Glutamatergic neuron (in vitro differentiated cells): ENCODE data around the gene MAPK7. TPM values are rescaled to one million over a fixed set of nuclear protein-coding genes. Genes with fewer than 3 reads are reported as not detected.
A peak's percentile ranks its signal among the peaks of the same experiment; 100 is the strongest.

Experiments used
- DNase-seq: peaks from one replicate; pipeline ENCODE4 v3.0.0; 2022
- H3K27ac Mint-ChIP-seq: one replicate; pipeline ENCODE4 v1.8.0; 2020; ENCODE audit warnings: mild to moderate bottlenecking, mixed read lengths, inconsistent platforms; ENCODE audit not compliant: unreplicated experiment
- H3K27me3 Mint-ChIP-seq: one replicate; pipeline ENCODE4 v1.8.0; 2020; ENCODE audit warnings: mild to moderate bottlenecking, moderate library complexity, mixed read lengths, inconsistent platforms; ENCODE audit not compliant: unreplicated experiment
- H3K36me3 Mint-ChIP-seq: one replicate; pipeline ENCODE4 v1.8.0; 2020; ENCODE audit warnings: mild to moderate bottlenecking, mixed read lengths, inconsistent platforms; ENCODE audit not compliant: unreplicated experiment
- H3K4me1 Mint-ChIP-seq: one replicate; pipeline ENCODE4 v1.8.0; 2020; ENCODE audit warnings: mild to moderate bottlenecking, low read depth, mixed read lengths, inconsistent platforms; ENCODE audit not compliant: unreplicated experiment
- H3K4me3 Mint-ChIP-seq: one replicate; pipeline ENCODE4 v1.8.0; 2020; ENCODE audit warnings: mild to moderate bottlenecking, mixed read lengths, inconsistent platforms; ENCODE audit not compliant: unreplicated experiment
- H3K9me3 Mint-ChIP-seq: one replicate; pipeline ENCODE4 v1.8.0; 2020; ENCODE audit warnings: mild to moderate bottlenecking, moderate library complexity, mixed read lengths, inconsistent platforms; ENCODE audit not compliant: unreplicated experiment
- total RNA-seq: library from RNA; stranded (reverse); fragmentation: NEBNext Ultra II Directional; extraction: Animal tissue kit (Norgen Biotek cat#: 25700); gene quantifications from one replicate; pipeline ENCODE4 v1.2.1, GENCODE V29; 2021; ENCODE audit not compliant: unreplicated experiment
- TF ChIP-seq, protein P1 (sequence below): fragments of 200-600 bp; sonication (generic); IDR thresholded peaks from one replicate; pipeline ENCODE4 v1.5.0; 2021; ENCODE audit not compliant: partially characterized antibody, unreplicated experiment

MAPK7 gene
- total RNA-seq, 1 donor from 2014 or later, result 70.6 TPM

DNA sequence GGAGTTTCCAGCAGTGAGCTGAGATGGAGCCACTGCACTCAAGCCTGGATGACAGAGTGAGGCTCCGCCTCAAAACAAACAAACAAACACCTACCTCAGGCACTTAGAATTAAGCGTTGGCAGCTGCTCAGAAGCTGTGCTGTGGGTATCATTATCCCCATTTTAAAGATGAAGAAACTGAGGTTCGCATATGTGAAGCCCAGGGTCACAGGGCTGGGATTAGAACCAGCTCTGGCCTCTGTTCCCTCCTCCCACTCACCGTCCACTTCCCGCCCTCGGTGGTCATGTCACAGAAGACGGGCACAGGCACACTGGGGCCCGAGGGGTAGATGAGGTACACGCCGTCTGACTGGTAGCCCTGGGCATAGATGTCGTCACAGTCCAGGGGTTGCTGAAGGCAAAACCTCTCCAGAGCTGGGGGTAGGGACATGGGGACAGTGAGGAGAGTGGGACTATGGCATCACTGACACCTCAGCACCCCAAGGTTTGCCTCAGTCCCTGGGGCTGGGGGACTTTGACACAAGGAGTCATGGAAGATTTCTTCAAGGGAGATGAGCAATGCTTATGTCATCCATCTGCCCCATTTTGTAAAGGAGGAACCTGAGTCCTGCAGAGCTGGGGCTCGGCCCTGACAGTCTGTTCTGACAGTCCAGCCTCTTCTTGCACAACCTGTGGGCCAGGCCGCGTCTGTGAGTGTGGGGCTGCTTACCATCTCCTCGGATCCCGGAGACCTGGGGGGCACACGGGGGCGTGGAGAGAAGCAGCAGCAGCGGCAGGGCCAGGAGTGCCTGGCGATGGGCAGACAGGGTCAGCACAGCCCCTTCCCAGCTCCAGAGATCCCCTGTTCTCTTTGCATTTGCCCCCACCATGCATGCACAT, 8.0 kb downstream of the MAPK7 start:
- TF ChIP-seq, protein P1, sequence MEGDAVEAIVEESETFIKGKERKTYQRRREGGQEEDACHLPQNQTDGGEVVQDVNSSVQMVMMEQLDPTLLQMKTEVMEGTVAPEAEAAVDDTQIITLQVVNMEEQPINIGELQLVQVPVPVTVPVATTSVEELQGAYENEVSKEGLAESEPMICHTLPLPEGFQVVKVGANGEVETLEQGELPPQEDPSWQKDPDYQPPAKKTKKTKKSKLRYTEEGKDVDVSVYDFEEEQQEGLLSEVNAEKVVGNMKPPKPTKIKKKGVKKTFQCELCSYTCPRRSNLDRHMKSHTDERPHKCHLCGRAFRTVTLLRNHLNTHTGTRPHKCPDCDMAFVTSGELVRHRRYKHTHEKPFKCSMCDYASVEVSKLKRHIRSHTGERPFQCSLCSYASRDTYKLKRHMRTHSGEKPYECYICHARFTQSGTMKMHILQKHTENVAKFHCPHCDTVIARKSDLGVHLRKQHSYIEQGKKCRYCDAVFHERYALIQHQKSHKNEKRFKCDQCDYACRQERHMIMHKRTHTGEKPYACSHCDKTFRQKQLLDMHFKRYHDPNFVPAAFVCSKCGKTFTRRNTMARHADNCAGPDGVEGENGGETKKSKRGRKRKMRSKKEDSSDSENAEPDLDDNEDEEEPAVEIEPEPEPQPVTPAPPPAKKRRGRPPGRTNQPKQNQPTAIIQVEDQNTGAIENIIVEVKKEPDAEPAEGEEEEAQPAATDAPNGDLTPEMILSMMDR, result no peak
- Mint-ChIP-seq H3K4me3 (peak overlapping the region; percentile 73), H3K9me3 (peaks cover 14% of the 10 kb centered on the region), H3K27me3 (peaks cover 12% of the 10 kb centered on the region), H3K4me1 (peaks cover 24% of the 10 kb centered on the region), H3K27ac (peak overlapping the region; percentile 88), H3K36me3 (no peaks in the 10 kb centered on the region)
- peak; percentile 44 for DNase-seq

DNA sequence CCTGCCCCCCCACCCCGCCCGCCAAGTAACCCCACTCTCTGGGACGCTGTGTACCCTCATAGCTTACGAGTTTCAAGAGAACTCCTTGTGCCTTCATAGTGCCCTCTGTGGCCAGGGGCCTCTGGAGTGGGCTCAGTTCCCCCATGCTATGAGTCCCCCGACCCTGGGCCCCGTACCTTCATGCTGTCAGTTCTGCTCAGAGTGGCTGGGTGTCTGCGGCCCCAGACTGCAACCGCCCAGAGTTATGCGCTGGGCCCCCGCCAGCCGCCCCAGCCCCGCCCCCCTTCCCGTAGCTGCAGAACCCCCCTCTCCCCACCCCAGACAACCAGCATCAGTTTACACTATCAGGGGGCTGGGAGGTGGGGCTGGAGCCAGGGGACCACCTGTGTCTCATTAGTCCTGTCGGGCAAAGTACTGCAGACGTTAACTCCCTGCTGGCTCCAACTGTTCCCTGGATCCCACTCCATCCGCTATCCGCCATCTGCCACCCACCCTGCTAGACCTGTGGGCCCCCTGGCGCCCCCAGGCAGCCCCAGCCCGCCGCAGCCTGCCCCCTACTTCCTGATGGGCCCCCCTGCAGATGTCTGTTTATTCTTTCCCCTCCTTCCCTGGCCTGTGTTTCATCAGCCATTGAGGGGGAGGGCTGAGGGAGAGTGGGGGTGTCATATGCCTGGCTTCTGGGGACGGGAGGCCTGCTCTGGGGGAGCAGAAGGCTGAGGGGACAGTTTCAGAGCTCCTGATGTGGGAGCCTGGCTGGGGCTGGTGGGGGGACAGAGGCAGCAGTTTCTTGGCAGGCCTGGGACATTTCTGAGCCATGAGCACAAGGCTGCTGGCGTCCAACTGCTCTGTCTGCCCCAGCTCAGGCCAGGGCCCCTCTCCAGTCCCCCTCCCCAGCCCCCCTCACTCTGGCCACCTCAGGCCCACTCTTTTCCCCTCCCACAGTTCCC, 8.9 kb downstream of the MAPK7 start, which contains the start of gene MFAP4:
TSS of gene MFAP4 (minus strand) at position 217 of the 947 bp plus-strand sequence. CDS start at position 182, 35 bp downstream.
- Mint-ChIP-seq H3K9me3 (peaks cover 14% of the 10 kb centered on the region), H3K27me3 (peaks cover 11% of the 10 kb centered on the region), H3K36me3 (no peaks in the 10 kb centered on the region), H3K4me1 (peaks cover 27% of the 10 kb centered on the region), H3K4me3 (peak within 1 kb of the TSS; percentile 78), H3K27ac (peak within 1 kb of the TSS; percentile 96)
- peak; percentile 74 for DNase-seq
- TF ChIP-seq, protein P1, result no peak

DNA sequence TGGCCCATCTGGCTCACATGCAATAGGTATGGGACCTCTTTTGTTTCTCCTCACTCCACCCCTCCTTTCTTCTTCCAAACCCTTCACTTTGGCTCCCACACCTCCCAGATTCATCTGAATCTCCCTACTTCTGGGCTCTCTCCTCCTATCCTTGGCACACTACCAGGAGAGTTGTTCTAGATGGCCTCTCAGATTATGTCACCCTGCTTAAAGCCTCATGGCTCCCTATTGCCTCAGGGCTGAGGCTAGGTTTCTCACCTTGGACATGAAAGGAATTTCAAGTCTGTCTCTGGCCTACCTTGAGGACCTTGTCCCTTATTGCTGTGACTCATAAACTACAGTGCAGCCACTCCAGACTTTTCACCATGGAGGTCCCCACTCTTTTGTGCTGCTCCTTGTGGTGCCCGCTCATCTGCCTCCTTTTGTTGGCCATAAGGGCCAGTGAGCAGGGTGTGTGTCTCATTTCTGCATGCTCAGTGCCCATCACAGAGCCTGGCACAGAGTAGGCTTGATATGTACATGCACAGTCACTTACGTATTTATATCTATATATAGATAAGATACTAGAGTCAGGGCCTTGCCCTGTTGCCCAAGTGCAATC, 9.7 kb downstream of the MAPK7 start:
- Mint-ChIP-seq H3K4me1 (peaks cover 27% of the 10 kb centered on the region), H3K4me3 (peak overlapping the region; percentile 78), H3K9me3 (peaks cover 14% of the 10 kb centered on the region), H3K36me3 (no peaks in the 10 kb centered on the region), H3K27me3 (peaks cover 11% of the 10 kb centered on the region), H3K27ac (peak overlapping the region; percentile 96)
- TF ChIP-seq, protein P1, result no peak
- no peak for DNase-seq

DNA sequence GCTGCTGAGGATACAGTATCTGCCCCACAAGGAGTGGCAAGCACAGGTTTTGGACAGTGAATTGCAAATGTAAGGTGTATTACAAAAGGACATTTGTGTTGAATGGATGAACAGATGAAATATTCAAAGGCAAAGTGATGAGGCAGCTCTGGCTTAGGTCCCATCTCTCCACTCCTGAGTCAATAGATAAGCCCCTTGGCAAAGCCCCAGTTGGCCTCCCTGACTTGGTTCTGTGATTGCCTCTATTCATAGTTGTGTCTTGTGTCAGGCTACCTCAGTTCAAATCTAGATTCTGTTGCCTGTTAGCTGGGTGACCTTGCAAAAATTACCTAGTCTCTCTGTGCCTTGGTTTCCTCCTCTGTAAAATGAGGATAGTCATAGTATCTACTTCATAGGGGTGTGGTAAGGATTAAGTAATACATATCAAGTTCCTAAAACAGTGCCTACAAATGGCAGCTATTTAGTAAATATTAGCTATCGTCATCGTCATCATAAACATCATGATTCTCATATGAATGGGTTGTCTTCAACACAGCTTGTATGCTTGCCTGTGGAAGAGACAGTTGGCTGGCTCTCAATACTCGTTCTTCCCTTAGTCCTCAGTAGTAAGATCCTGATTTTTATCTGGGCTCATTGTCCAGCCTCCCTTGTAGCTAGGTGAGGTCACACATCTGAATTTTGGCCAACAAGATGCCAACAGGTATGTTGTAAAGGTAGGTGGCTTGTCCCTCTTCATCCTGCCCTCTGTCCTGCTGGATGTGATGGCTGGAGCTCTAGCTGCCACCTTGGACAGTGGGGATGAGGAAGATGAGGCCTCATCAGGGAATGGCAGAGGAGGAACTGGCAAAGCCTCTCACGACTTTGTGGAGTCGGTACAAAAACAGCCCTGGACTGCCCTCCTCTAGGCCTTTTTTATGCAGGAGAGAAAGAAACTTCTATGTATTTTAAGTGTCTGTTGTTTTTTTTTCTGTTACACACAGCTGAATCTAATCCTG, 10.8 kb downstream of the MAPK7 start:
- Mint-ChIP-seq H3K27me3 (peaks cover 11% of the 10 kb centered on the region), H3K36me3 (no peaks in the 10 kb centered on the region), H3K4me1 (peaks cover 26% of the 10 kb centered on the region), H3K9me3 (peaks cover 11% of the 10 kb centered on the region), H3K4me3 (no peak overlapping the region), H3K27ac (peak overlapping the region; percentile 72)
- TF ChIP-seq, protein P1, result no peak
- no peak for DNase-seq
